K562 (cell line): ENCODE results near the gene BAD. TPM values are rescaled to one million over a fixed set of nuclear protein-coding genes. Genes with fewer than 3 reads are reported as not detected.

Source experiments
- ATF1 ChIP-seq, 2 experiments: fragments of 450-650 bp in 1 of 2; IDR thresholded peaks; 2 replicates each; pipeline ENCODE4 v1.6.1; 2016; ENCODE audit warnings: missing compliant biosample characterization in 1 of 2, missing genetic modification characterization in 1 of 2
- CREM ChIP-seq: IDR thresholded peaks from 2 replicates; pipeline ENCODE4 v1.6.1; 2014; ENCODE audit warnings: antibody characterized with exemption, low read depth
- FOXM1 ChIP-seq, 2 experiments: fragments of 450-650 bp in 1 of 2; sonication (generic) in 1 of 2; formaldehyde crosslinking in 1 of 2; IDR thresholded peaks; 2 replicates each; pipeline versions ENCODE4 v1.6.1 to v1.9.0; 2017 to 2022; ENCODE audit warnings: low read depth in 2 of 2, mild to moderate bottlenecking in 2 of 2, missing genetic modification reagents in 1 of 2, moderate library complexity in 1 of 2
- GABPB1 ChIP-seq: sonication (generic); formaldehyde crosslinking; IDR thresholded peaks from 2 replicates; pipeline ENCODE4 v1.8.0; 2022; ENCODE audit warnings: mild to moderate bottlenecking, missing genetic modification reagents
- KDM5B ChIP-seq: fragments of 200-600 bp; sonication (generic); IDR thresholded peaks from 2 replicates; pipeline ENCODE4 v1.6.1; 2012; ENCODE audit warnings: low read depth, mild to moderate bottlenecking, moderate library complexity, low read length, control low read depth, inconsistent platforms; ENCODE audit not compliant: insufficient replicate concordance
- MEF2D ChIP-seq: conservative IDR thresholded peaks from 2 replicates; pipeline ENCODE4 v1.6.1; 2016; ENCODE audit warnings: low read depth, missing genetic modification characterization, missing compliant biosample characterization
- NFATC3 ChIP-seq: fragments of 450-650 bp; IDR thresholded peaks from 2 replicates; pipeline ENCODE4 v1.6.1; 2017; ENCODE audit warnings: mild to moderate bottlenecking
- NR2C1 ChIP-seq, 2 experiments: fragments of 450-650 bp; IDR thresholded peaks; 2 replicates each; pipeline ENCODE4 v1.6.1; 2017; ENCODE audit warnings: mild to moderate bottlenecking in 2 of 2, antibody characterized with exemption in 1 of 2, inconsistent platforms in 1 of 2, missing compliant biosample characterization in 1 of 2, missing genetic modification characterization in 1 of 2
- PHF8 ChIP-seq: fragments of 200-600 bp; sonication (generic); IDR thresholded peaks from 2 replicates; pipeline ENCODE4 v1.6.1; 2012; ENCODE audit warnings: mixed run types, mild to moderate bottlenecking, inconsistent platforms, low read length, moderate library complexity, borderline replicate concordance
- POLR2B ChIP-seq: fragments of 450-650 bp; IDR thresholded peaks from 2 replicates; pipeline ENCODE4 v1.6.1; 2018; ENCODE audit warnings: low read depth; ENCODE audit not compliant: partially characterized antibody
- SMAD2 ChIP-seq: fragments of 150-350 bp; IDR thresholded peaks from 2 replicates; pipeline ENCODE4 v1.6.1; 2014; ENCODE audit warnings: low read depth, mild to moderate bottlenecking, low read length
- TAL1 ChIP-seq: fragments of 450-650 bp; IDR thresholded peaks from 2 replicates; pipeline ENCODE4 v1.6.1; 2016; ENCODE audit warnings: mild to moderate bottlenecking
- TBL1XR1 ChIP-seq, 2 experiments: IDR thresholded peaks; 2 replicates each; pipeline ENCODE4 v1.6.1; 2012; ENCODE audit warnings: improper control_type of control experiment in 2 of 2, low read length in 2 of 2, mild to moderate bottlenecking in 1 of 2
- TCFL5 ChIP-seq: fragments of 250-450 bp; sonication (Bioruptor Pico); conservative IDR thresholded peaks from 2 replicates; pipeline ENCODE4 v1.6.1; 2021; ENCODE audit warnings: mild to moderate bottlenecking, moderate library complexity, matching md5 sums
- polyA plus RNA-seq, 8 experiments: library from polyadenylated mRNA; depleted of rRNA in 4 of 8; stranded (reverse) in 5 of 8; unstranded in 3 of 8; fragments of >200 nt; fragmentation: Nextera tagmentation in 2 of 8; fragmentation: Illumina TruSeq in 1 of 8; extraction: Ambion mirVana in 2 of 8; extraction: Trizol in 1 of 8; gene quantifications; 2 replicates each; pipeline versions ENCODE4 v1.2.1 to v1.2.3, GENCODE V29; 2011 to 2014; ENCODE audit warnings: inconsistent platforms in 1 of 8, missing spikeins in 1 of 8
- total RNA-seq, 7 experiments: library from RNA; depleted of rRNA in 6 of 7; stranded (reverse); fragments of >200 nt in 6 of 7; fragmentation: Illumina TruSeq in 2 of 7; extraction: Trizol in 2 of 7; gene quantifications; 2 replicates each; pipeline versions ENCODE4 v1.2.1 to v1.2.3, GENCODE V29; 2011 to 2021; ENCODE audit warnings: low replicate concordance in 1 of 7
- TF ChIP-seq, protein P1 (sequence below), 2 experiments: fragments of 450-650 bp in 1 of 2; sonication (generic) in 1 of 2; formaldehyde crosslinking in 1 of 2; IDR thresholded peaks; 2 replicates each; pipeline versions ENCODE4 v1.7.1 to v1.9.0; 2016 to 2022; ENCODE audit warnings: inconsistent platforms in 1 of 2, mild to moderate bottlenecking in 1 of 2, missing genetic modification reagents in 1 of 2
- TF ChIP-seq, protein P2 (sequence below): fragments of 450-650 bp; IDR thresholded peaks from 2 replicates; pipeline ENCODE4 v1.6.1; 2016

BAD gene
- total and polyA plus RNA-seq, 9 of the 15 experiments (the other 6 are each of a cell fraction or from before 2014, with no cell fraction given): 0.61 to 45.6 (median 11.8) TPM

DNA sequence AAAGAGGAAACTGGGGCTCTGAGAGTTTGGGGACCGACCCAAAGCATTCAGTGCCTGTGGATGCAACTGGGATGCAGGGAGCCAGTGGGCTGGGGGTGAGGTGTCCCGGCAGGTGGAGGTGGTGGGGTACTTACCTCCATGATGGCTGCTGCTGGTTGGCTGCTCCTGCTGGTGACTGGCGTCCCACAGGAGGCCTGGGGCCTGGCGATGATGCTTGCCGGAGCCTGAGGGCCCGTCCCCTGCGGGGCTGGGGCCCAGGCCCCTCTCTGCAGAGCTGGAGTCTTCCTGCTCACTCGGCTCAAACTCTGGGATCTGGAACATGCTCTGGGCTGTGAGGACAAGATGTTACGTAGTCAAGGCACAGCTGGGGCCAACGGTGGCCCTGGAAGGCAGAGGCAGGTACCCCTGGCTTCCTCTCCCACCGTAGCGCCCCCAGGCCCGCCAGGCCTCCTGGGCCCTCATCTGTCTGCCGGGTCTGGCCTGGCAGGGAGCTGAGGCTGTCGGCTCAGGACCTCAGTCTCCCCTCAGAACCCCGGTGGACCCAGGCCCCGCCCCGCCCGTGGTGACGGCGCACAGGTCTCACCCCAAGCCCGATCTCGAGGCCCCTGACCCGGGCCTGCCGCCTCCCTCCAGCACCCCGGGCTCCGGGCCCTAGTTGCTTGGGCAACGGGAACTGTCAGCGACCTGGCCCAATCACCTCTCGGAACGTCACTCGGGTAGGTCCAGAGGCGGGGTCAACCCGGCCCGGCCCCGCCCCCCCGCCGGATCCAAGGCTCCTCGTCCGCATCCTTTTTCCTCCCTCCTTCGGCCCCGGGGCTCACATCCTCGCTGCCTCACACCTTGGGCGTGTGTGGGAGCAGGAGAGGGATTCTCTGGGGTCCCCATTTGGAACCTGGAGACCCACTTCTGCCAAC, at the start of gene BAD (continued):
- TF ChIP-seq, protein P1, sequence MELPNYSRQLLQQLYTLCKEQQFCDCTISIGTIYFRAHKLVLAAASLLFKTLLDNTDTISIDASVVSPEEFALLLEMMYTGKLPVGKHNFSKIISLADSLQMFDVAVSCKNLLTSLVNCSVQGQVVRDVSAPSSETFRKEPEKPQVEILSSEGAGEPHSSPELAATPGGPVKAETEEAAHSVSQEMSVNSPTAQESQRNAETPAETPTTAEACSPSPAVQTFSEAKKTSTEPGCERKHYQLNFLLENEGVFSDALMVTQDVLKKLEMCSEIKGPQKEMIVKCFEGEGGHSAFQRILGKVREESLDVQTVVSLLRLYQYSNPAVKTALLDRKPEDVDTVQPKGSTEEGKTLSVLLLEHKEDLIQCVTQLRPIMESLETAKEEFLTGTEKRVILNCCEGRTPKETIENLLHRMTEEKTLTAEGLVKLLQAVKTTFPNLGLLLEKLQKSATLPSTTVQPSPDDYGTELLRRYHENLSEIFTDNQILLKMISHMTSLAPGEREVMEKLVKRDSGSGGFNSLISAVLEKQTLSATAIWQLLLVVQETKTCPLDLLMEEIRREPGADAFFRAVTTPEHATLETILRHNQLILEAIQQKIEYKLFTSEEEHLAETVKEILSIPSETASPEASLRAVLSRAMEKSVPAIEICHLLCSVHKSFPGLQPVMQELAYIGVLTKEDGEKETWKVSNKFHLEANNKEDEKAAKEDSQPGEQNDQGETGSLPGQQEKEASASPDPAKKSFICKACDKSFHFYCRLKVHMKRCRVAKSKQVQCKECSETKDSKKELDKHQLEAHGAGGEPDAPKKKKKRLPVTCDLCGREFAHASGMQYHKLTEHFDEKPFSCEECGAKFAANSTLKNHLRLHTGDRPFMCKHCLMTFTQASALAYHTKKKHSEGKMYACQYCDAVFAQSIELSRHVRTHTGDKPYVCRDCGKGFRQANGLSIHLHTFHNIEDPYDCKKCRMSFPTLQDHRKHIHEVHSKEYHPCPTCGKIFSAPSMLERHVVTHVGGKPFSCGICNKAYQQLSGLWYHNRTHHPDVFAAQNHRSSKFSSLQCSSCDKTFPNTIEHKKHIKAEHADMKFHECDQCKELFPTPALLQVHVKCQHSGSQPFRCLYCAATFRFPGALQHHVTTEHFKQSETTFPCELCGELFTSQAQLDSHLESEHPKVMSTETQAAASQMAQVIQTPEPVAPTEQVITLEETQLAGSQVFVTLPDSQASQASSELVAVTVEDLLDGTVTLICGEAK (IDR thresholded peaks at IDR 0.05): peak; percentile 63
- TF ChIP-seq, protein P1 (CRISPR knock-in tag; IDR thresholded peaks at IDR 0.05): no peak
- TF ChIP-seq FOXM1 (IDR thresholded peaks at IDR 0.05; ENCODE audit: low read depth) (no peak), FOXM1 (CRISPR knock-in tag; IDR thresholded peaks at IDR 0.05; ENCODE audit: low read depth) (no peak), GABPB1 (CRISPR knock-in tag) (peak; percentile 75), KDM5B (peak; percentile 50), TBL1XR1 (IDR thresholded peaks at IDR 0.05; ENCODE audit: low read length in 2 of 2) (peak in 1 of 2 experiments; percentile 42; a peak in 1 of 4 replicates), TCFL5 (CRISPR knock-in tag) (no peak), ATF1 (CRISPR knock-in tag; IDR thresholded peaks at IDR 0.05) (no peak), ATF1 (tag; IDR thresholded peaks at IDR 0.05) (peak; percentile 96), TAL1 (no peak), NFATC3 (no peak), CREM (peak; percentile 93), MEF2D (no peak), POLR2B (peak; percentile 57), PHF8 (peak; percentile 61; the same call in 1 of the 2 replicates), NR2C1 (IDR thresholded peaks at IDR 0.05) (no peak), NR2C1 (tag; IDR thresholded peaks at IDR 0.05) (0 out of 2 replicates have a peak, but pooled peaks have one; percentile 15), SMAD2 (no peak)
- TF ChIP-seq, protein P2, sequence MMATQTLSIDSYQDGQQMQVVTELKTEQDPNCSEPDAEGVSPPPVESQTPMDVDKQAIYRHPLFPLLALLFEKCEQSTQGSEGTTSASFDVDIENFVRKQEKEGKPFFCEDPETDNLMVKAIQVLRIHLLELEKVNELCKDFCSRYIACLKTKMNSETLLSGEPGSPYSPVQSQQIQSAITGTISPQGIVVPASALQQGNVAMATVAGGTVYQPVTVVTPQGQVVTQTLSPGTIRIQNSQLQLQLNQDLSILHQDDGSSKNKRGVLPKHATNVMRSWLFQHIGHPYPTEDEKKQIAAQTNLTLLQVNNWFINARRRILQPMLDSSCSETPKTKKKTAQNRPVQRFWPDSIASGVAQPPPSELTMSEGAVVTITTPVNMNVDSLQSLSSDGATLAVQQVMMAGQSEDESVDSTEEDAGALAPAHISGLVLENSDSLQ: peak; percentile 98
